Pulmonary artery endothelial cell (primary cell): ENCODE results near the gene SLC6A4. TPM values are rescaled to one million over a fixed set of nuclear protein-coding genes. Genes with fewer than 3 reads are reported as not detected.
A peak's percentile ranks its signal among the peaks of the same experiment; 100 is the strongest.

Experiments
- DNase-seq: peaks from one replicate; pipeline ENCODE4 v3.0.0-alpha.2; 2011; ENCODE audit warnings: low read depth, low spot score
- total RNA-seq: library from RNA; depleted of rRNA; stranded (reverse); fragments of >200 nt; gene quantifications from 2 replicates; pipeline ENCODE4 v1.2.3, GENCODE V29; 2014

The SLC6A4 gene
- 0.07 and 0.11 TPM in 2 replicates for total RNA-seq

DNA sequence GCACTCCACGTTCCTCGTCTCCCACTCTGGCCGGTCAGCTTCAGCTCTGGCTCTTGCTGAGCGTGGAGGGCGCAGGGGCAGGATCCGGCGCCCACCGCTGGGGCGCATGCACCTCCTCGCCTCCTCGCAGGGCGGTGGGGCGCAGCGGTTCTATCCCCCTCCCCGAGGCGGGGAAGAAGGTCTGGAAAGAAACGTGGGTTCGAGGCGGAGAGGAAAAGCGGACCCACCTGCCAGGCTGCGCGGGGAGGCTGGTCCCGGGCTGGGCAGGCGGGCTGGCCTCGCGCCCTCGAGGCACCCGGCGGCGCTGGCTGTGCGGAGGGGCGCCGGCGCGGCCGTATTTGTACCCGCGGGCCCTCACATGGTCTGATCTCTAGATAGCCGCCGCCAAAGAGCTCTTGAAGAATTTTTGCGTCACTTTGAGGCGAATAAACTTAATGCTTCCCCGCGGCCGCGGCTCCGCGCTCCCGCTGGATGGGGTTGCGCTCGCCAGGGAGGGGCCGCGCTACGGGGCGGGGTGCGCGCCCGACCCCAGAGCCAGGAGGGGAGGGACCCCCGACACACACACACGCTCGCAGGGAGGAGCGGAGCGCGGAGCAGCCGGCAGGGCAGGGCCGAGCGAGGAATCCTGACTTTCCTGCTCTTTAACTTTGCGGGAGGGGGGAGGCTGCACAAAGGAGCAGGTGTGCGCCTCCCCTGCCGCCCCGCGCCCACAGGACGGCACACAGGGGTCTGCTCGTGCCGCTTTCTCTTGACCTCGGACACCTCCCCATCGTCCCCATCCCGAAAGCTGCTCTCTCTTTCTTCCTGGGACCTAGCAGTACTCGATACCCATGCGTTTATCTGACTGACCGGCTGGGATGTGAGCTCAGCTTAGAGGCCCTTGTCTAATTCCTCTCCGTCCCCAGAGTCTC is at the start of gene SLC6A4:
Gene SLC6A4, minus strand, starts transcription at position 312 of the 911 bp plus-strand sequence. CDS start 13,739 bp downstream, outside the sequence.
- no peak for DNase-seq

DNA sequence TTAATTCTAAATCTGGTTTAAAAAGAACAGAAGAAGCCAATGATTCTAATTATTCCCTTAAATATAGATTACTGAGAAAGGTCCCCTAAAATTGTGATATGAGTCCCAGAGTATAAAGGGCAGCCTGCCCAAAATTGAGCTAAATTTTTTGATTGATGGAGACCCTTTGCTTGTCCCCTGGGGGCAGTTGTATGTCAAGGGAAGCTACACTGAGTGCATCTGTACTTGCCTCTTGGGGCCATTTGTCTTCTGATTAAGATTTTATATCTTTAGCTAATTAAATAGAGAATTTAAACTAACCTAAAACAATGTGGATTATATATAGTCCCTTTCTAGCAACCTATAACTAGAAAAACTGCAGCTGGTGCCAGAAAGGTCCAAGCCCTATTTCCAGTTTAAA is 43.7 kb upstream of the SLC6A4 start:
- DNase-seq, result no peak

GRCh38 chr17:30278032-30278431 is 42.5 kb upstream of the SLC6A4 start:
- DNase-seq, result peak; percentile 43

DNA sequence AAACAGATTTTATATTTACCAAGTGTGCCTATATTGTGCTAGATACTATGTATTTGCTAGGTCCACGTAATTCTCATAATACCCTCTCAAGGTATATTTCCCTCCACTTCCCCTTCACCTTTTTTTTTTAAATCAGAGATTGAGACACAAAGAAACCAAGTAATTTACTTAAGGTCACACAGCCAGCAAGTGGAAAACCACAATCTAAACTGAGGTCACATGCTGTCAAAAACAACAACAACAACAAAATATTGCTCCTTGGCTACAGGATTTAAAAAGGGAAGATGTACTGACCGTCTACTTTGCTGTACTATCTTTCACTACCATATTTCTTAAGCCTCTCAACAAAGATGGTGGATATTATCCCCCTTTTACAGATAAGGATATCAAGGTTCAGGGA is 40.4 kb upstream of the SLC6A4 start:
- no peak for DNase-seq

- no peak for DNase-seq
Measured at GRCh38 chr17:30274887-30275286, 39.4 kb upstream of the SLC6A4 start.

- DNase-seq, result no peak
Measured at GRCh38 chr17:30273373-30273772, 37.9 kb upstream of the SLC6A4 start.

DNA sequence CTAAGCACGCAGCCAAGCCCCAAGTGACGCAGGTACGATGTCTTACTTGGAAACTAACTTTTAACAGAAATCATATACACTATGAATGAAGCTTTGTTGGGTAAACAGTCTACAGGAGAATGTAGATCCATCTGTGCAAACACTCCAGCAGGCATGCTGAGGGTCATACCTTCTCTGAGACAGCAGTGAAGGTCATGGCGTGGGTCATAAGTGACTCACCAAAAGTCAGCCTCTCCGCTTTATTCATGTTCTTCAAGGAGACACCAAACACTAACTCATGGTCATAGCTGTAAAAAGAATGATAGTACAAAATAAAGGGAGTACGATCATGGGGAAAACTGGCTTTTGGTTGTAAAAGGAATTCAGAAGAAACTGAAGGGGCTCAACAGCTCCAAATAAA is 35.6 kb upstream of the SLC6A4 start:
- no peak for DNase-seq

DNA sequence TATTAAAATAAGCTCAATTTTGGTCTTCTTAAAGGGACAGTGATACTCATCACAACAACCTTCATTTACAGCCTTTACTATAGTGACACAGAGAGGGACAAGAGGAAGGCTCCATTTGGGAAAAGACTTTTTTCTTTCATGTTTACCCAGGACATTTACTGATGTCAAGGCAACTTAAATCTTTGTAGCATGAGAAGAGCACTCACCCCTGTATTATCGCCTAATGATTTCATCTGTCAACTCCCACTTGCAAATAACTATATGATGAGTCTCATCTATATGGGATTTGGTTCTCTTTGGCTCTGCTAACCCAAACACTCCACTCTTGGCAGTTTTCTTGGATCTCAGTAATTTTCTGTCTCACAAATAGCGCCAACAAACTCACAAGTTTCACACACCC is 32.1 kb upstream of the SLC6A4 start:
- no peak for DNase-seq

- peak; percentile 79 for DNase-seq
Measured at GRCh38 chr17:30263552-30264333, 28.2 kb upstream of the SLC6A4 start.

DNA sequence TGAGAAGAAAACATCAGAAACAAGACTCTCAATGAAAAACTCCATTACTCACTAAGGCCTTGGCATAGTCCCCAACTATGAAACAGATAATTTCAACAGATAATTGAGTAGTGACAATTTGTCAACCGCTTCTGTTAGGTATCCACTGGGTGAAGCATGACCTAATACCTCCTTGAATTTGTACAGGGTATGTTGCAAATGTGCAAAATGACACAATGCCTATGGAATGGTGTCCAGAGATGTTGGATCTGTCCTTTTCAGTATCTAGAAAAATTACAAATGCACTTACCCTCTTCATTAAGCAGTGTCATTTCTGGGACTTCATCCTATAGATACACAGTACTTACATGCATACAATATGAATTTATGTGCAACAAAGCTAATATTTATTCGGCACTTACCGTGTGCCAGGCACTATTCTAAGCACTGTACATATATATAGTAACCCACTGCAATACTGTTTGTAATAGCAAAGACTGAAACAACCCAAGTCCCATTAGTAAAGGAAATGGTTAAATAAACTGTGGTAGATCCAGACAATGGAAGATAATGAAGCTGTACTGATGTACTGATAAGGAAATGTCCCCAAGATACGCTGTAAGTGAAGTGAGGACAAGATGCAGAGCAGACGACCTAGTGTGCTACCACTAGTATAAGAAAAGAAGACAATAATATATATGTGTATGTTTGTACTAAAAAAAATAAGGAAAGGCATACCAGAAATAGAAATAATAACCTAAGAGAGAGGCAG is 21.4 kb upstream of the SLC6A4 start:
- DNase-seq, result no peak

DNA sequence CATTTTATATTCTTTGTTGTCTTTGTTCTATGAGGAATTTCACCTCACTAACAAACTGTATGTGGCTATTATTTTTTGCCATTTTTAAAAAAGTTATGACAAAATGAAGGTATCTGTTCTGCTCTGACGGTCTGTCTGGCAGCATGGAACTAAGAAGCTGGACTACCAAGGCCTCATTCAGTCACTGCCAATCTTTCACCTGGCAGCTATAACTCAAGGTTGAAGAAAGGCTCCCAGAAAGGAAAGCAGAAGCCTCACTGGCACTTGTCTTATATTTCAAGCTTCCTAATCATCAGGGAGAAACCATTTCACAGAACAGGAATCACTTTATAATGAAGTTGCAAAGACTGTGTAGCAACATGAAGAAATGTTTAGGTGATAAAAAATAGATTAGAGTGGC is 18.7 kb upstream of the SLC6A4 start:
- no peak for DNase-seq

GRCh38 chr17:30253312-30253711 is 17.8 kb upstream of the SLC6A4 start:
- no peak for DNase-seq

- DNase-seq, result no peak
Measured at GRCh38 chr17:30251931-30252330, 16.4 kb upstream of the SLC6A4 start.

- DNase-seq, result no peak
Measured at GRCh38 chr17:30249460-30249859, 14.0 kb upstream of the SLC6A4 start.

DNA sequence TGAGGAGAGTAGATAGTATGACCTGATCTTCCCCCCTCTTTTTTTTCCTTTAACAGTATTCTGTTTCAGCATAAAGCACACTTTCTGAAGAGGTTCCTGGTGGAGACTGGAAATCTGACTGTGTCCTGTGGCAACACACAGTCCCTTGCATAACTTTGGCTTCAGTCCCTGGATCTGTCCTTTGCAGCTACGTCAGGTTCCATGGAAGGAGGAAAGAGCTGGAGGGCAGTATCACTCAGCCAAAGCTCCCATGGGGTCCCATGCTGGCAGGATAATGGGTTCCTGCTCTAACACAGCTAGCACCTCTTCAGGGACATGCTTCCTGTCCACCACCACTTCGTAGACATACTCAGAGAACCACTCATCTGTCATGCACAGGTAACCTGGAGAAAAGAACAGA is 13.3 kb upstream of the SLC6A4 start:
- DNase-seq, result no peak

GRCh38 chr17:30246460-30246859 is 11.0 kb upstream of the SLC6A4 start:
- DNase-seq, result no peak

DNA sequence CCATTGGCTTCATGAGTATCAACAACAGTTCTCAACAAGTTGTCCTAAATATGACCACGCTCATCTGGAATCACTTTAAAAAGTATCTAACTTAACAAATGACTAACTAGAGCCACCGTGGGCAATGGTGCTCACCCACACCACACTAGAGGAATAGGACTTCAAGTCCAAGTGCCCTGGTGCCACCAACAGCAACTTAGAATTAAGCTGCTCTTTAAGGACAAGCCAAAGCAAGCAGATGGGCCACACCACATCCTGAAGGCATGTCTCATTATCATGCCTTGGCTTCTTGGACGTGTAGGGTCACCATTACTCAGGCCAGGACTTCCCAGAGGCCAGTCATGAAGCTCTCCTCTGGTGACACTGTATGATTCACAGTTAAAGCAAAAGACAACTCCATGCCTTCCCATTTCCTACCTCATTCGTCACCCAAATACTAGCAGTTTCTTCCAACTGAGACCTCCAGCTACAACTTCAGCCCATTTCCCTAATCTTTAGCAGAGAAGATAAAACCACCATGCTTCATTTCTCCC is 9.4 kb upstream of the SLC6A4 start:
- no peak for DNase-seq

DNA sequence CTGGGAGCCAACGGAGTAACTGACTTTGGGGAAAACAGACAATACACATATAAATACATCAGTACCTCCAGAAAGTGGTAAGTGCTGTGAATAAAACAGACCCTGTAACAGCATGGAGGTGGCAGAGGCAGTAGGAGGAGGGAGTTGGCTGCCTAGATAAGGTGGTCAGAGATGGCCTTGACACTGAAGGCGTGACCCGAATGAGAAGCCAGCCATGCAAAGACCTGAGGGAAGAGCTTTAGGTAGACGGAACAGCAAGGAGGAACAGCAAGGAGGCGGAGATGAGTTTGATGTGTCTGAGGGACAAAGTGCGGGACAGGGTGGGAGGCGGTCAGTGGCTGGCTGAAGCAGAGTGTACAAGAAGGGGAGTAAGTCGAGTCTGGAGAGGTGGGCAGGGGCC is 8.1 kb upstream of the SLC6A4 start:
- DNase-seq, result no peak

DNA sequence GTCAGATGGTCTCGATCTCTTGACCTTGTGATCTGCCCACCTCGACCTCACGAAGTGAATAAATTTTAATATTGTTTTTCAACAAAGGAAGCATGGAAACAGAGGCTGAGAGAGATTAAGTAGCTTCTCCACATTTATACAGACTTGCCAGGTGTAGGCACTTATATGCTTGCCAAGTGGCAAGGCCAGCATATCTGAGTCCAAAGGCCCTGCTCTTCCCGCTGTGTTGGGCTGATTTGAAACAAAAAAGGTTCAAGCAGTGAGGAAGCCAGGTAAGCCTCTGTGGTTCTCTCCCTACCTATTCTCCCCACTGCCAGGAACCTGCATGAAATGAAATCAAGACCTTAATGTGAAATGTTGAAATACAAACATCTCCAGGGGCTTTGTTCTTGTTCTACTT is 7.5 kb upstream of the SLC6A4 start:
- no peak for DNase-seq

- no peak for DNase-seq
Measured at GRCh38 chr17:30241051-30241450, 5.6 kb upstream of the SLC6A4 start.

DNA sequence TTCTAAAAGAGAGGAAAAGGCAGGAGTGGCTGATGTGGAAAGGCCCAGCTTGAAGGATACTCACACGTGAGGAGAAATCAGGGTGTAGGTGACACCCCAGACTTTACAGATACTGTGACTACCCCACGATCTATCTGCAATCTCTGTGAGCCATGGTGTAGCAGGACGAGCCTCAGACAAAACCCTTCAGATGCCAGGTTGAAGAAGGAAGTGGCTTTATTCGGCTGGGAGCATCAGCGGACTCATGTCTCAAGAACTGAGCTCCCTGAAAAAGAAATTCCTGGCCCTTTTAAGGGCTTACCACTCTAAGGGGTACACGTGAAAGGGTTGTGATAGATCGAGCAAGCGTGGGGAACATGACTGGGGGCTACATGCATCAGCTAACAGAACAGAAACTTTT is 4.7 kb upstream of the SLC6A4 start:
- no peak for DNase-seq

DNA sequence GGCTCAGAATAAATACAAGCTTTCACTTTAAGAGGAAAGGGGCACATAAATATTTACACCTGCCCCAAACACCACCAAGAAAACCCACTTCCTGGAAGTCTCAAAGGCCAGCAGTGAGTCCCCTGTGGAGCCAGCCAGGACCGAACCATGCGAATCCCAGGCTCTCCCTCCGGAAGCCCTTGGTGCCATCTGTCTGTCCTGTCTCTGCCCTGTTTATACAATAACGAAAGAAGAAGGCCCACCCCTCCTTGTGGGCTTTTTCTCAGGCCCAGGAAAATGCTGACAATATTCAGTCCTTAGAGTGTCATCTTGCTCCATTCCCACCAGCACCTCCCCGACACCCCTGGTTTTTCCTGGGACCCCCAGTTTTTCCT is 3.6 kb upstream of the SLC6A4 start:
- DNase-seq, result no peak
